KMS-11 (cell line): Measurements from ENCODE around the gene TCF7L2.
A peak's percentile ranks its signal among the peaks of the same experiment; 100 is the strongest.

ENCODE experiments used
- H2AFZ ChIP-seq: fragments of 200-600 bp; sonication (generic); 2 replicates; pipeline ENCODE4 v1.6.1; 2016; ENCODE audit warnings: antibody characterized with exemption, mixed run types, low read depth
- H3K27ac ChIP-seq: fragments of 200-600 bp; sonication (generic); 2 replicates; pipeline ENCODE4 v1.6.1; 2016; ENCODE audit warnings: mild to moderate bottlenecking, mixed run types
- H3K27me3 ChIP-seq: fragments of 200-600 bp; sonication (generic); 2 replicates; pipeline ENCODE4 v1.6.1; 2017; ENCODE audit warnings: mild to moderate bottlenecking, low read depth, mixed run types, moderate library complexity; ENCODE audit not compliant: insufficient read depth
- H3K36me3 ChIP-seq: fragments of 200-600 bp; sonication (generic); 2 replicates; pipeline ENCODE4 v1.6.1; 2017; ENCODE audit warnings: mild to moderate bottlenecking, mixed run types; ENCODE audit not compliant: insufficient read depth
- H3K4me1 ChIP-seq: fragments of 200-600 bp; sonication (generic); 2 replicates; pipeline ENCODE4 v1.6.1; 2016; ENCODE audit warnings: mild to moderate bottlenecking, low read depth, mixed run types; ENCODE audit not compliant: poor library complexity, severe bottlenecking
- H3K4me2 ChIP-seq: fragments of 200-600 bp; sonication (generic); 2 replicates; pipeline ENCODE4 v1.7.0; 2016; ENCODE audit warnings: mild to moderate bottlenecking, mixed run types
- H3K4me3 ChIP-seq: fragments of 200-600 bp; sonication (generic); IDR thresholded peaks from 2 replicates; pipeline ENCODE4 v1.6.1; 2017; ENCODE audit warnings: low read depth, low read length, mixed read lengths; ENCODE audit not compliant: insufficient read depth
- H3K79me2 ChIP-seq: fragments of 200-600 bp; sonication (generic); 2 replicates; pipeline ENCODE4 v1.6.1; 2016; ENCODE audit warnings: low read depth, mixed run types; ENCODE audit not compliant: insufficient read depth
- H3K9ac ChIP-seq: fragments of 200-600 bp; sonication (generic); 2 replicates; pipeline ENCODE4 v1.6.1; 2016; ENCODE audit warnings: mild to moderate bottlenecking, mixed run types
- H4K20me1 ChIP-seq: fragments of 200-600 bp; sonication (generic); 2 replicates; pipeline ENCODE4 v1.6.1; 2016; ENCODE audit warnings: mild to moderate bottlenecking, mixed run types; ENCODE audit not compliant: insufficient read depth
- CTCF ChIP-seq: fragments of 200-600 bp; sonication (generic); conservative IDR thresholded peaks from 2 replicates; pipeline ENCODE4 v1.6.1; 2017; ENCODE audit warnings: low read depth, mild to moderate bottlenecking, antibody characterized with exemption, low read length, moderate library complexity, mixed read lengths

The TCF7L2 gene

GRCh38 chr10:112946649-112947048, 3.4 kb upstream of the TCF7L2 start:
- H3K4me1 ChIP-seq, result peaks cover 5% of the 10 kb centered on the region
- H3K4me3 ChIP-seq, result no peak overlapping the region
- no peak overlapping the region for H3K4me2 ChIP-seq
- no peak overlapping the region for H3K9ac ChIP-seq
- H4K20me1 ChIP-seq, result no peaks in the 10 kb centered on the region
- no peaks in the 10 kb centered on the region for H3K36me3 ChIP-seq
- H3K27ac ChIP-seq, result no peak overlapping the region
- no peak for TF ChIP-seq CTCF
- H2AFZ ChIP-seq, result no peak overlapping the region
- no peaks in the 10 kb centered on the region for H3K79me2 ChIP-seq
- 0 out of 2 replicates have a peak, but pooled peaks cover 2% of the 10 kb centered on the region for H3K27me3 ChIP-seq

- H3K4me1 ChIP-seq, result peaks cover 5% of the 10 kb centered on the region
- no peak overlapping the region for H3K4me2 ChIP-seq
- TF ChIP-seq CTCF, result no peak
- no peak overlapping the region for H3K27ac ChIP-seq
- no peaks in the 10 kb centered on the region for H4K20me1 ChIP-seq
- no peaks in the 10 kb centered on the region for H3K36me3 ChIP-seq
- H3K4me3 ChIP-seq, result no peak overlapping the region
- H2AFZ ChIP-seq, result no peak overlapping the region
- H3K79me2 ChIP-seq, result no peaks in the 10 kb centered on the region
- H3K9ac ChIP-seq, result no peak overlapping the region
- H3K27me3 ChIP-seq, result 0 out of 2 replicates have a peak, but pooled peaks cover 2% of the 10 kb centered on the region
Observed at GRCh38 chr10:112948196-112948595, 1.9 kb upstream of the TCF7L2 start.

- Histone ChIP-seq H4K20me1 (no peaks in the 10 kb centered on the region), H3K9ac (no peak overlapping the region), H3K4me2 (peak overlapping the region; percentile 2; the same call in 1 of the 2 replicates), H3K27ac (no peak overlapping the region), H3K4me3 (no peak overlapping the region), H3K79me2 (no peaks in the 10 kb centered on the region), H3K4me1 (peaks cover 5% of the 10 kb centered on the region), H3K27me3 (0 out of 2 replicates have a peak, but pooled peaks cover 2% of the 10 kb centered on the region), H2AFZ (peak overlapping the region; percentile 61; the same call in 1 of the 2 replicates), H3K36me3 (no peaks in the 10 kb centered on the region)
- TF ChIP-seq CTCF, result no peak
Observed at GRCh38 chr10:112949143-112949823, 764 bp upstream of the TCF7L2 start.

GRCh38 chr10:112950714-112951358, 789 bp downstream of the TCF7L2 start:
- Histone ChIP-seq H3K4me2 (peak overlapping the region; percentile 85), H3K79me2 (no peaks in the 10 kb centered on the region), H3K4me1 (peaks cover 5% of the 10 kb centered on the region), H2AFZ (peak overlapping the region; percentile 74), H3K27ac (no peak overlapping the region), H3K9ac (peak overlapping the region; percentile 68; the same call in 1 of the 2 replicates), H3K36me3 (no peaks in the 10 kb centered on the region), H3K4me3 (no peak overlapping the region), H4K20me1 (no peaks in the 10 kb centered on the region), H3K27me3 (0 out of 2 replicates have a peak, but pooled peaks cover 2% of the 10 kb centered on the region)
- no peak for TF ChIP-seq CTCF
